ENCODE measurements around the gene MINDY4.

Gene MINDY4

DNA sequence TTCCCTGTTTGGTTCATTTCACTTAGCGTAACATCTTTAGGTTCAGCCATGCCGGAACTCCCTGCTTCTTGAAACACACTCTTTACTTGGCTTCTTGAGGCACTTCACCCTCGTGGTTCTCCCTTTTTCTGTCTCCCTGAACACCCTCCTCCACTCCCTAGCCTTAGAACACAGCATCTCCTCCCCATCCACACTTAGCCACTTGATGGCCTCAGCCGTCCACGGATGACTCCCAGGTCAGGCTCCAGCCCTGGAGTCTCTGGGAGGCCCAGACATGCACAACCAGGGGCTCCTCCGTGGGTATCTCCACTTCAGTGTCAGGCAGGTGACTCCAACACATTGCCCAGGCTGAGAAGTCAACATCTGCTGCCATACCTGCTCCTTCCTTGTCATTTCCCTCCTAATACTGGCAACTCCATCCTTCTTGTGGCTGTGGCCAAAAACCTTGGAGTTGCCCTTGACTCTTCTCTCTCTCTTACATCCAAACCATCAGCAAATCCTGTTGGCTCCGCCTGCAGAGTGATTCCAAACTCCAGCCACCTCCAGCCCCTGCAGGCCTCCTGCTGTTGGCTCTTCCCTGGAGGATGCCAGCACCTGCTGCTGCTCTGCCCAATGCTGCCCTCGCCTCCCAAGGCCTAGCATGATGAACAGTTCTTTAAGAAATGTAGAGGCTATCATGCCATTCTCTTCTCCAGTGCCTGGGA lies 27.7 kb upstream of the MINDY4 start:
- no peak for DNase-seq

DNA sequence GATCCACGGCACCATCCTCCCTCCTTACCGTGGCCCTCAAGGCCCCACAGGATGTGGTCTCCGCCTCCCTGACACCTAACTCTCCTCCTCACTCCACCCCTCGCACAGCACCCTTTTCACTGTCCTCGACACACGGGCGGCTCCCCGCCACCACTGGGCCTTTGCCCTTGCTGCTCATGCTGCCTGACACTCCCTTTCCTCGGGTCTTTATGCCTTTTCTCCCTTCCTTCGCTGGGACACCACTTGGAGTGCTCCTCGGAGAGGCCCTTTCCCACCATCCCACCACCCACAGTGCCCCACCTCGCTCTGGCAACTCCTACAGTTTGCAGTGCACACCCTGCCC lies 27.2 kb upstream of the MINDY4 start:
- no peak for DNase-seq

DNA sequence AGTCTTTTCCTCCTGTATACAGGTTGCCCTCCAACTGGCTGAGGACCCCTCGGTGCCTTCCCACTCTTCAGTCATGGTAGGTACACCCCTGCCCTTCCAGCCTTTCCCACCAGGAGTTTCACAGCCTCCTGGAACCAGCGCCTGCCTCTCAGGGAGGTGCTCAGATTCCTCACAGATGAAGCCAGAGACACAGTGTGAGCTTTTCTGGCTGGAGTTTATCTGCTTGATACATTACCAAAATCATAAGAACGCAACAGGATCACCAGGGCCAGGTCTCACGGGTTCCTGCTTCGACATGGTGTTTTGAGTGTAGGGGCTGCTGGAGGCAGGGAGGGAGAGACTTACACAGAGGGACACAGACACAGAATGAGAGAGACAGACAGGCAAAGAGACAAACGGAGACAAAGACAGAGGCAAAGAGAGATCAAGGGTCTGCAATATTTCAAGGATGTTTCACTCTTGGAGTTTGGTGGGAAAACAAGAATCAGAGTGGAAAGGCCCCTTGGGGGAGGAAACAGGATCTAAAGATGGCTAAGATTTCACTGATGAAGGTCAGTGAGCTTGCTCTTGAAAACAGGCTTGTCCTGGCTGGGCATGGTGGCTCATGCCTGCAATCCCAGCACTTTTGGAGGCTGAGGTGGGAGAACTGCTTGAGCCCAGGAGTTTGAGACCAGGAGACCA lies 25.8 kb upstream of the MINDY4 start:
- no peak for DNase-seq

DNA sequence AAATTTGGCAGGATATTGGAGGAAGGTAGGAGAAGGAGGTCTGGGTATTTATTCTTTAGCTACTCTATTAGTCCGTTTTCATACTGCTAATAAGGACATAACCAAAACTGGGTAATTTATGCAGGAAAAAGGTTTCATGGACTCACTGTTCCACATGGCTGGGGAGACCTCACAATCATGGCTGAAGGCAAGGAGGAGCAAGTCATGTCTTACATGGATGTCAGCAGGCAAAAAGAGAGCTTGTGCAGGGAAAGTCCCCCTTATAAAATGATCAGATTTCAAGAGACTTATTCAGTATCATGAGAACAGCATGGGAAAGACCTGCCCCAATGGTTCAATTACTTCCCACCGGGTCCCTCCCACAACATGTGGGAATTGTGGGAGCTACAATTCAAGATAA lies 21.2 kb upstream of the MINDY4 start:
- no peak for DNase-seq

DNA sequence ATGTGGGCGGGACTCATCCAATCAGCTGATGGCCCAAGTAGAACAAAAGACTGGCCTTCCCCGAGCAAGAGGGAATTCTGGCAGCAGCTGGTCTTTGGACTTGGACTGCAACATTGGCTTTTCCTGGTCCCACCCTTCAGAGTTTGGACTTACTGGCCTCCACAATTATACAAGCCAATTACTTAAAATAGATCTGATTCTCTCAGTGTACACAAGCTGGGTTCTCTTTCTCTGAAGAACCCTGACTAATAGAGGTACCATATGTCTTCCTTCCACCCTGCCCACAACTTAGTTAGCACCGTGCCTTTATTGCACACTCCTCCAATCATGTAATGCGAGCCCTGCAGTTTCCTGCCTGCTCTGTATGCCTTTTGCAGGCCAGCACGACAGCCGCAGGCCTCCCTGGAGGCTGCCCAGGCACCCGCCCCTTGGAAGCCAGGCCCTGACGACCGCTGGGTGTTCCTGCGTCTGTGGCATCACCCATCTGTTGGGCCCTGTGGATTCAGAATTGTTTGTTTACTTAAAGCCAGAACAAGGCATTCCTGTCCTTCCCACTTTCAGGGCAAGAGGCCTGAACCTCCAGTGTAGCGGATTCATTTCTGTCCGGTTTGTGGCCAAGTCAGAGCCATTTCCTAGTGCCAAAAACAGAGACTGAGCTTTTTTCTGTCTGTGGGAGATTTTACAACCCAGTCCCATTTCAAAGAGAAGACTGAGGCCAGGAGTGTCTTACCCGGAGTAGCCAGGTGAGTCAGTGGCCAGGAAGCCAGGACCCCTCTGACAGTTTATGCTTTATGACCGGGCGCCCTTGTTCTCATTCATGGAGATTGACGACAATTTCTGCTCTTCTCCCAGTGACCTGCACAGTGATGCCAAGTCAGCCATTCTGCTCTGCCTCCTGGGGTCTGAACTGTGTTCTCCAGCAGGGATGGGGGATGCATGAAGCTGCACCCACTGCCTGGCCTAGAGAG lies 20.2 kb upstream of the MINDY4 start:
- no peak for DNase-seq

DNA sequence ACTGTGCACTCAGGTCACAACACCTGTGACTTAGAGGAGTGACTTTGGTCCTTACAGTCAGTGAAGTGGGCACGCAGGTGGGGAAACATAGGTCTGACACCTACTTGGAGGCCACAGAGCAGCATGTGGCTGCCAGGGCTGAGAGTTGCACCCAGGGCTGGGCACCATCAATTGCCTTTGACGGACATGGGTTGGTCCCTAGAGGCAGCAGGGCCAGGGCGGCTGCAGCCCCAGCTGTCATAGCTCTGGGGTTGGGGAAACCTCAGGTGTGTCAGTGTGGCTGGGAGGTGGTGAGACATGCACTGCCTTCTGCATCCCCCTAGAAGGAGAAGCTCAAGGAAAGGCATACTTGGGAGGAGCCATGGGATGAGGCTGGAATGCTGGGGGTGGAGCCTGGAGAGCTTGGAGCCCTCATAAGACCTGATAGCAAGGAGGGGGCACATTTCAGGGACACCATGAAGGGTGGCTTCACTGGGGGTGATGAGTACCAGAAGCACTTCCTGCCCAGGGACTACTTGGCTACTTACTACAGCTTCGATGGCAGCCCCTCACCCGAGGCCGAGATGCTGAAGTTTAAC lies 19.4 kb upstream of the MINDY4 start, which contains the start of gene INMT:
Gene INMT (plus strand): TSS at position 440 of the 578 bp plus-strand sequence. CDS start 16 bp downstream, at position 456.
- no peak for DNase-seq

DNA sequence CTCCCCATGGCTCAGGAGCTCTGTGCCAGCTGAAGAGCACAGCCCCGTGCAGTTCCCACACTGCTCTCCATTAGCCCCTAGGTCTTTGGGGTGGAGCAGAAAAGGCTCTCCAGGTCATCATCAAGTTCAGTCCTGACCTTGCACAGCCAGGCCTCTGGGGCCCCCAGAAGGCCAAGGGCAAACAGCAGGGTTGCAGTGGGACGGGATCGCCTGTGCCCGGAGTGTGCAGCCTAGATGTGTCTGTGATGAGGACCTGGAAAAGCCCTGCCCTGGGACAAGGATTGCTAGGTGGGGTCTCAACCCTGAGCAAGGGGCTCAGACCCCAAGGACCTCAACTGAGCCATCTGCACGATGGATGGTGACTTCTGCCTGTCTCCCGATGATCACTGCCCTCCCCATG lies 18.7 kb upstream of the MINDY4 start:
- no peak for DNase-seq

DNA sequence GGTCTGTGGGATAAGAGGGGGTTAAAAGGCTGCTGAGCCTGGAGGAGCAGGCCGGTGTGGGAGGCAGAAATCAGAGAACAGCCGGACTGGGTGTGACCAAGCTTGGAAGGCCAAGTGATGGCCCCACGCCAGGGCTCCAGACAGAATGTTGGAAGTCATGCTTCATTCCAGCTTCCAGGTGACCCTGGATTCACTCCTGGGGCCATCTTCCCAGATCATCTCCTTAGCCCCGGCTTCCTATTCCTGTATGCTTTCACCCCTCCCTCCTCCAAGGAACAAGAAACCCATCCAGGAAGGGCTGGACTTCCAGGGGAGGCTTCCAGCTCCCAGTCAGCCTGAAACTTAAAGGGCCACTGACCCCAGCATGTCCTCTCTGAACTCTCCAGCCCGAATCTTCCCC lies 18.2 kb upstream of the MINDY4 start:
- no peak for DNase-seq

DNA sequence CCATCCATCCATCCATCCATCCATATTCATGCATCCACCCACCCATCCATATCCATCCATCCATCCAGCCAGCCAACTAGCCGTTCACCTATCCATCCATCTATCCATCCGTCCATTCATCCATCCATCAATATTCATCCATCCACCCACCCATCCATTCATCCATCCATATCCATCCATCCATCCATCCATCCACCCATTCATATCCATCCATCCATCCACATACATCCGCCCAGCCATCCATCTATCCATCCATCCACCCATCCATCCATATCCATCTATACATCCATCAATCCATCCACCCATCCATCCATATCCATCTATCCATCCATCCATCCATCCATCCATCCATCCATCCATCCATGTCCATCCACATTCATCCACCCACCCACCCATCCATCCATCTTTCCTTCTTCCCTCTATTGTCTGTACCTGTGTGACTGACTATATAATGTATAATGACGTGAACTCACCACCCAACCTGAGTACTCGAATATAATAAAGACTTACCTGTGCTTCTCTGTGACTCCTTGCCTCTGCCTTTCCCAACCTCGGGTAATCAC lies 16.8 kb upstream of the MINDY4 start:
- no peak for DNase-seq

DNA sequence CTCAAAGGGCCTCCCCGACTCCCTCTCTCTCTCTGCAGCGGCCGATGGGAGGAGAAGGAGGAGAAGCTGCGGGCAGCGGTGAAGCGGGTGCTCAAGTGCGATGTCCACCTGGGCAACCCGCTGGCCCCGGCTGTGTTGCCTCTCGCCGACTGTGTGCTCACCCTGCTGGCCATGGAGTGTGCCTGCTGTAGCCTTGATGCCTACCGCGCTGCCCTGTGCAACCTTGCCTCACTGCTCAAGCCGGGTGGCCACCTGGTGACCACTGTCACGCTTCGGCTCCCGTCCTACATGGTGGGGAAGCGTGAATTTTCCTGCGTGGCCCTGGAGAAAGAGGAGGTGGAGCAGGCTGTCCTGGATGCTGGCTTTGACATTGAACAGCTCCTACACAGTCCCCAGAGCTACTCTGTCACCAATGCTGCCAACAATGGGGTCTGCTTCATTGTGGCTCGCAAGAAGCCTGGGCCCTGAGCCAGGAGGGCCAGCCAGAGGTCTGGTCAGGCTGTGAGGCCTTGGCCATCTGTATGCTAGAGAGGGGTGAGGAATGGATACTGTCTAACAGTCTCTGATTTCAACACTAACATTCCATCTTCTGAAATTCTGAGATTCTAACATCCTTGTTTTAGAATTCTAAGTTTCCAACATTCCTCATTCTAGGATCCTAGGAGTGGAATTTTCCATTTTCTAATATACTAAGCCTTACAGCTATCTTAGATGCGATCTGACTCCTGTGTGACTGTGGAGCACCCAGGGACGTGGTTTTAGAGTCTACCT lies 15.6 kb upstream of the MINDY4 start:
- no peak for DNase-seq

DNA sequence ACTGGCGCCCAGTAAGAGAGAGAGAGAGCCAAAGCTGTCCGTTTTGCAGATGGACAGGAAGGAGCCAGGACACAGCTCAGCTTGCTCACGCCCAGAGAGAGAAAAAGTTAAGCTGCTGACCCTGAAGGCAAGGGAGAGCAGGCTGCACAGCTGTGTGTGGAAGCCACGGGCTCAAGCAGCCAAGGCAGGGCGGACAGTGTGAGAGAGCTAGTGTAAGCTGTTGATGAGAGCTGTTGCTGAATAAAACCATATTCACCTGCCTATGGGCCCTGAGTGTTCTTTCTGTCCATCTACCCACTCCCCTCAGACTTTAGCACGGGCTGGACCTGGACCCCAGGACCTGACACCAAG lies 13.9 kb upstream of the MINDY4 start:
- no peak for DNase-seq

DNA sequence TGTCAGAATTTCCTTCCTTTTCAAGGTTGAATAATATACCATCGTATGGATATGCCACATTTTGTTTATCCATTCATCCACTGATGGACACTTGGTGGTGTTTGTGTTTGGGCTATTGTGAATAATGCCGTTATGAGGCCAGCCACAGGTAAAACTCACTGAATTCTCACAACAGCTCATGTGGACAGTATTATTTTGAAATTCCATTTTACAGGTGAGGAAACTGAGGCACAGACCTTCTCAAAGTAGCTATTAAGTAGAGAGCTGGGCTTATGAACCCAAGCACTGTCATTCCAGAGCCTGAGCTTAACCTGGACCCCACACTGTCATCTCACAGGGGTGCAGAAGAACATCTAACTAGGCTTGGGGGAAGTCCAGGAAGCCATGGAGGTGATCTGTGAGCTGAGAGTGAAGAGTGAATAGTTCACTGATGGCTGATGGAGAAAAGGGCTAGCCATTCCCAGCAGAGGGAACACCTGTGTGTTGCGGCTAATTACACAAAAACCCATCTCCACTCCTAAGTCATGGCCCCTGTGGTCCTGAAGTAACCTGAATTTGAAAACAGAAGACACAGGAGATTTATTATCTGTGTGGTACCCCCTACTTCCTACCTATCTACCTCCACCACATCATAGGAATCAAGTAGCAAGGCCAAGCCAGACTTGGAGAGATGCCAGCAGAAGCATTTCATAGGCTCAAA lies 10.6 kb upstream of the MINDY4 start:
- no peak for DNase-seq

DNA sequence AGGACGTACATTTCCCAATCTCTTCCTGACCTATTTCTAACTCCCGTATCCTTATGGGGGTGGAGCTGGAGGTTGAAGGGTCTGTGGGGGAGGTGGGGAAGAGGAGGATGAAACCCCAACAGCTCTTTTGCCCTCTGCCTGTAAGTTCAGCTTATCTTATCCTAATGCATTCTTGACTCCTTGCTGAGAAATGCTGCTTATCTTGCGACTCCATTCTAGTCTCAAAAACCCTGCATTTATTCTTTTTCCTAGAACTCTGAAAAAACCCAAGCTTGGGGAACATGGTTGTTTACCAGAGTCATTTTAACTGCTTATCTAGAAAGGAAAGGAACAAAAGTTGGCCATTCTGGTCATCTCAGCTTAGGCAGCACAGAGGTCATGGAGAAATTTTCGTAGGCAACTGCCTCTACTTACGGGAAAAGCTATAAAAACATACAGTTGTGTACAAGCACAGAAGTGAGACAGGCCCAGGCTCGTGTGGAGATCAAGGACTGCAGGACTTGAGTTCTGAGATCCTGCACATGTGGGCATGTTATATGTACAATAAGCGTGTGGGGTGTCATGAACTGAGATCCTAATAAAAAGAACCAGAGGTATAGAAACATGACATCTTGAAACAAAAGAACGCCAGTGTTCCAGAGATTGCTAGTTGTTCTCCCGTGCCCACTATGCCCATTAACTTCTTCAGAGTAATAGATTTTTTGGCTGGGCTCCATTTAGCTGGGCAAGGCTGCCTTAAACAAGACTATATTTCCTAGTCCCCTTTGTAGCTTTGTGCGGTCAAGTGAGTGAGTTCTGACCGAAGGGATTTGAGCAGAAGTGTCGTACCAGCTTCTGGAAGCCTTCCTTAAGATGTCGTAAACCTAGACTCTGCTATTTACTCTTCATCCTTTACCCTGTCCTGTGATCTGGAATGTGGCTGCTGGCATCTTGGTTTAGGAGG lies 9.7 kb upstream of the MINDY4 start:
- DNase-seq = no peak

DNA sequence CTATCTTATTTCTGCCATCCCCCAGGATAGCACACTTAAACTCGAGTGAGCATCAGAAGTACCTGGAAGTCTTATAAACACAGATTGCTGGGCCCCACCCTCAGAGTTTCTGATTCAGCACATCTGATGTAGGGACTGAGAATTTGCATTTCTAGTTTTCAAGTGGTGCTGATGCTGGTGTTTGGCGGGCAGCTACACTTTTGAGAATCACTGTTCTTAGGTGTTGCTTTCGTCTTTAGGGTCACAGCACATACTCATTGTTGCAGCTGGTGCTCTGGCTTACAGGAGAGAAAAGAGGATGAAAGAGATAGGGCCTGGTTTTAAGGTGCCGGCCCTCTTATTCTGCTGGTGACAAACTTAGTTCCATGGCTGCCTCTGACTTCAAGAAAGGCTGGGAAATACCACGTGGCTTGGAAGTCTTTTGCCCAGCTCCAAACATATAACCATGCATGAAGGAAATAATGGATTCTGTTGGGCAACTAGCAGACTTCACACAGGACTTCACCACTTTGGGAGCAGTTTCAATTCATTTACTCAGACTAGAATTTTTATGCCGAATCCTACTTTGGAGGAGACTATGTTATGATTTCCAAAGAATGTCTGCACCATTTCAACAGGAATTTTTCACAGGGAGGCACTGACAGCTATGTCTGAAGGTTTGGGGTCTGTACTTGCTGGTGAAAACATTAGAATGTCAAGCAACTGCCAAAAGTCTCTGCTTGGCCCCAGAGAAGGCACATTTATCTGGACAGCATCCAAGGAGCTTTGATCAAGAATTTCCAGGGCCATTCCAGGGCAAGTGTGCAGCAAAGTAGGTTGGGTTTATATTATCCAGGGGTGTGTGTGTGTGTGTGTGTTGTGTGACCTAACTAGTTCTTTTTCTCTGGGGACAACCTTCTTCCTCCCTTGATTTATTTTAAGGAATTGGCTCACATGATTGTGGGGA lies 6.9 kb upstream of the MINDY4 start:
- DNase-seq = no peak

DNA sequence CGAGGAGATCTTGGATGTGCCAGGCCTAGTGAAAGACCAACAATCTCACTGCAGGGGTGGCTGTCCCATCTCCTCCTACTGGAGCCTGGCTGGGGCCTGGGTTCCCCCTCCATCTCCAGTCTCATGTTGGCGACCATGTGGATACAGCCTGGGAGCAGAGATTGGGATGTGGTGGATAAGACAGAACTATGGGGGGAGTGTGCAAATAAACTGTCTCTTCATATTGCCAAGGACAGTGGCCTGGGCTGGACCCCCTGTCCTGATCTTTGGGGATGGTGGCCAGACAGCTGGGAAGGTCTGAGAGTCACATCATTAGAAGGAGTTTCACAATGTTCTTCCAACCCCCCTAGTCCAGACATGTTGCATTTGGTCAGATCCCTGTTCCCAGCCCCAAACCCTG lies 5.8 kb upstream of the MINDY4 start:
- DNase-seq = no peak

DNA sequence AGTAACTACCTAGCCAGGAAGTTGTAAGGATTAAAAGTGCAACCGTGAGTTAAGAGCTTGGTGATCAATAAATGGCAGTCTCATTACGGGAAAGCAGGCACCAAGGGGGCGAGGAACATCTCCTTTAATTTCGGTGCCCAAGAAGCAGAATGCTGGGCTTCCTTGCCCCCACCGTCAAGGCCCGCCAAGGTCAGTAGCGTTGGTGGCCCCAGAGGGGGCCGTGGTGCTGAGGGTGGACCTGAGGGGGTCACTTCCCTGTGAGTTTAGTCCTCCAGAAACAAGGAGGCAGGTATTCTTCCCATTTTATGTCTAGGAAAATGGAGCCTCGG lies 408 bp upstream of the MINDY4 start:
- DNase-seq = no peak

DNA sequence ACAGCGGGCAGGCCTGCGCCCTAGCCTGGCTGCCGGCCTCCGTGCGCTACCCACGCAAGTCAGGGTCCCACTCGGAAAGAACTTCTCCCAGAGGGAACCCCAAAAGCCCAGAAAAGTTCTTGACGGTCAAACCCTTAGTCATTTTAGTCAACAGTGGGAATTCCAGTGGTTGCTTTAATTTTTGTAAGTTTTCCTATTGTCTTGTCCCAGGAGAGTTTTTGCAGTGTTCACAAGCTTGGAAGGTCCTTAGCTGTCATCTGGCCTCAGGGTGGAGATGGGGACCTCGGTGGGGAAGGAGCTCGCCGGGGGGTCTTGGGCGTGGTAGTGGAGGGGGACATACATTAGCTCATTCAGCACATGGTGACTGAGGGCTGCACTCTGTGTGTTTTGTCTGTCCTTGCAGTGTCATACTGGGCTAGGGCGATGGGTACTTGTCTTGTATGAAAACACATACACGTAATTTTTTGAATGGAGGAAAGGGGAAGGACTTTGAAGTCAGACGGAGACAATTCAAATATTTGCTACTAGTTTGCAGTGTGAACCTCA lies 736 bp downstream of the MINDY4 start:
- DNase-seq = no peak

DNA sequence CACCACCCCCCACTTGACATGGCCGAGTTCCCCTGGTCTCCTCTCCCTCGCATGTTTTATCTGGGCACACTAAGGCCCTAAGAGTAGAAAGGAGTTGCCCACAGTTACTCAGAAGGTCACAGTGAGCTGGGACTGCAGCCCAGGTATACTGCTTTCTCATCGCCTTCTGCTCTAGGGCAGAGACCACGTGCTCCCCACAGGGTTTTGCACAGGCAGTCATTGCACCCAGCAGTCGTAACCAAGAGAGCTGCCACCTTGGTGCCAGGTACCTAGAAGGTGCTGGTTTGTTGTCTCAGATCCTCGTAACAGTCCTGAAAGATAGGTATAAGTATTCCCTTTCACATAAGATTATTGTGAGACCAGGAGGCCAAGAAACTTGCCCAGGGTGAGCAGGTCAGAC lies 1.8 kb downstream of the MINDY4 start:
- no peak for DNase-seq

DNA sequence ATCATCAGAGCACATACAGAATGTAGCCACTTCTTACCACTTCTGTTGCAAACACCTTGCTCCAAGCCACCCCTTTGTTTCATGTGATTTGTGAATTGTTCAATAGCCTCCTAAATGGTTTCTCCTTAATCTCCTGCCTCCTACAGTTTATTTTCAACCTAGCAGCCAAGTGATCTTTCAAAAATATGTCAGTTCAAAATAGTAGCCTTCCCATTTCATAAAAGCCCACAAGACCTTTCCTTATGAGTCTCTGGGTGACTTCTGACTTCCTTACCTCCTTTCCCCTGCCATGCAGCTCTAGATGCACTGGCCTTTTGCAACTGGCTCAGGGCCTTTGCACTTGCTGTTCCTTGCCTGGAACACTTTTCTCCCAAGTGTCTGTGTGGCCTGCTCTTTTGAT lies 4.8 kb downstream of the MINDY4 start:
- no peak for DNase-seq

Measured in activated gamma-delta T cell treated with Interleukin-2 at 50 U/mL for 16 hours (primary cell).